ENCODE data around the gene NDUFC2. TPM values are rescaled to one million over a fixed set of nuclear protein-coding genes. Genes with fewer than 3 reads are reported as not detected.

The NDUFC2 gene
- total and polyA plus RNA-seq, 8 donors: 53.6 to 336 (median 119) TPM; not detected in 1

GRCh38 chr11:78100676-78101472 lies 21.2 kb upstream of the NDUFC2 start:
- Histone ChIP-seq H3K36me3 (peaks cover 16 to 64% (median 63%) of the 10 kb centered on the region in 4 donors), H3K27me3 (no peaks in the 10 kb centered on the region), H3K4me1 (no peaks in the 10 kb centered on the region), H3K27ac (no peak overlapping the region), H3K4me3 (no peak overlapping the region), H3K9me3 (no peaks in the 10 kb centered on the region)
- intact Hi-C loops (cut with DNase I; ENCODE audit: low total_unique reads): no loop called here
- WGBS, 5 donors: 80 to 89% (median 83%) methylated on average over 2 of the region's 2 CpGs
- TF ChIP-seq EP300 (IDR thresholded peaks at IDR 0.05) (no peak), CTCF (IDR thresholded peaks at IDR 0.05) (no peak), POLR2AphosphoS5 (IDR thresholded peaks at IDR 0.05) (no peak), POLR2A (IDR thresholded peaks at IDR 0.05) (no peak)
- DNase-seq: no peak

GRCh38 chr11:78100261-78100660 lies 20.6 kb upstream of the NDUFC2 start:
- TF ChIP-seq EP300 (IDR thresholded peaks at IDR 0.05) (no peak), POLR2A (IDR thresholded peaks at IDR 0.05) (no peak), CTCF (IDR thresholded peaks at IDR 0.05) (no peak), POLR2AphosphoS5 (IDR thresholded peaks at IDR 0.05) (no peak)

GRCh38 chr11:78099666-78100065 lies 20.0 kb upstream of the NDUFC2 start:
- intact Hi-C loops (cut with DNase I; ENCODE audit: low total_unique reads): no loop called here
- H3K4me1 ChIP-seq: no peaks in the 10 kb centered on the region
- no peak overlapping the region for H3K4me3 ChIP-seq
- TF ChIP-seq EP300 (IDR thresholded peaks at IDR 0.05) (no peak), POLR2A (IDR thresholded peaks at IDR 0.05) (no peak), CTCF (IDR thresholded peaks at IDR 0.05) (no peak), POLR2AphosphoS5 (IDR thresholded peaks at IDR 0.05) (no peak)
- H3K27me3 ChIP-seq: no peaks in the 10 kb centered on the region
- no peaks in the 10 kb centered on the region for H3K9me3 ChIP-seq
- WGBS, 5 donors: 83 to 96% (median 89%) methylated on average over 4 of the region's 4 CpGs
- no peak for DNase-seq
- no peak overlapping the region for H3K27ac ChIP-seq
- H3K36me3 ChIP-seq: peaks cover 16 to 65% (median 64%) of the 10 kb centered on the region in 4 donors

More at GRCh38 chr11:78100261-78100660, 20.6 kb upstream of the NDUFC2 start:
- Histone ChIP-seq H3K4me3 (no peak overlapping the region), H3K27ac (no peak overlapping the region), H3K9me3 (no peaks in the 10 kb centered on the region), H3K36me3 (peaks cover 16 to 64% (median 63%) of the 10 kb centered on the region in 4 donors), H3K4me1 (no peaks in the 10 kb centered on the region), H3K27me3 (no peaks in the 10 kb centered on the region)
- no peak for DNase-seq
- intact Hi-C loops (cut with DNase I; ENCODE audit: low total_unique reads): no loop called here
- 66 to 85% (median 79%) methylated on average over 5 of the region's 5 CpGs for WGBS, 5 donors

- 83 to 94% (median 90%) methylated on average over 7 of the region's 7 CpGs for WGBS, 5 donors
- H3K27ac ChIP-seq: no peak overlapping the region
Observed at GRCh38 chr11:78097666-78098385, 18.2 kb upstream of the NDUFC2 start.

More at GRCh38 chr11:78097666-78098385, 18.2 kb upstream of the NDUFC2 start:
- peaks cover 16 to 52% (median 49%) of the 10 kb centered on the region in 4 donors for H3K36me3 ChIP-seq
- no peaks in the 10 kb centered on the region for H3K4me1 ChIP-seq
- H3K4me3 ChIP-seq: no peak overlapping the region
- H3K27me3 ChIP-seq: no peaks in the 10 kb centered on the region
- TF ChIP-seq POLR2A (IDR thresholded peaks at IDR 0.05) (no peak), EP300 (IDR thresholded peaks at IDR 0.05) (no peak)
- intact Hi-C loops (cut with DNase I; ENCODE audit: low total_unique reads): no loop called here
- H3K9me3 ChIP-seq: no peaks in the 10 kb centered on the region
- no peak for DNase-seq

Data from stomach (tissue), 9 donors.